ENCODE results near the gene ITCH. TPM values are rescaled to one million over a fixed set of nuclear protein-coding genes. Genes with fewer than 3 reads are reported as not detected.
"Not testable (repeated sequence)": the region's sequence is repeated elsewhere in the genome, so short reads cannot be mapped to it uniquely, and the experiment has no call there.

ITCH gene
- total and polyA plus RNA-seq, 2 experiments from 2014 or later, result 14.3 to 39.2 TPM

- Histone ChIP-seq H3K36me3 (no peaks in the 10 kb centered on the region), H3K27ac (no peak overlapping the region), H3K9me3 (ENCODE audit: low read depth) (no peaks in the 10 kb centered on the region), H3K4me1 (ENCODE audit: low read depth) (no peaks in the 10 kb centered on the region), H3K4me3 (no peak overlapping the region), H3K27me3 (no peaks in the 10 kb centered on the region)
- TF ChIP-seq, protein P1, sequence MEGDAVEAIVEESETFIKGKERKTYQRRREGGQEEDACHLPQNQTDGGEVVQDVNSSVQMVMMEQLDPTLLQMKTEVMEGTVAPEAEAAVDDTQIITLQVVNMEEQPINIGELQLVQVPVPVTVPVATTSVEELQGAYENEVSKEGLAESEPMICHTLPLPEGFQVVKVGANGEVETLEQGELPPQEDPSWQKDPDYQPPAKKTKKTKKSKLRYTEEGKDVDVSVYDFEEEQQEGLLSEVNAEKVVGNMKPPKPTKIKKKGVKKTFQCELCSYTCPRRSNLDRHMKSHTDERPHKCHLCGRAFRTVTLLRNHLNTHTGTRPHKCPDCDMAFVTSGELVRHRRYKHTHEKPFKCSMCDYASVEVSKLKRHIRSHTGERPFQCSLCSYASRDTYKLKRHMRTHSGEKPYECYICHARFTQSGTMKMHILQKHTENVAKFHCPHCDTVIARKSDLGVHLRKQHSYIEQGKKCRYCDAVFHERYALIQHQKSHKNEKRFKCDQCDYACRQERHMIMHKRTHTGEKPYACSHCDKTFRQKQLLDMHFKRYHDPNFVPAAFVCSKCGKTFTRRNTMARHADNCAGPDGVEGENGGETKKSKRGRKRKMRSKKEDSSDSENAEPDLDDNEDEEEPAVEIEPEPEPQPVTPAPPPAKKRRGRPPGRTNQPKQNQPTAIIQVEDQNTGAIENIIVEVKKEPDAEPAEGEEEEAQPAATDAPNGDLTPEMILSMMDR (IDR thresholded peaks at IDR 0.05; ENCODE audit: low read depth, low read length), result no peak
- no peak for DNase-seq (ENCODE audit: low read depth in 1 of 2, low spot score in 1 of 2)
These were observed 19.4 kb upstream of the ITCH start for GRCh38 chr20:34343458-34344211.

DNA sequence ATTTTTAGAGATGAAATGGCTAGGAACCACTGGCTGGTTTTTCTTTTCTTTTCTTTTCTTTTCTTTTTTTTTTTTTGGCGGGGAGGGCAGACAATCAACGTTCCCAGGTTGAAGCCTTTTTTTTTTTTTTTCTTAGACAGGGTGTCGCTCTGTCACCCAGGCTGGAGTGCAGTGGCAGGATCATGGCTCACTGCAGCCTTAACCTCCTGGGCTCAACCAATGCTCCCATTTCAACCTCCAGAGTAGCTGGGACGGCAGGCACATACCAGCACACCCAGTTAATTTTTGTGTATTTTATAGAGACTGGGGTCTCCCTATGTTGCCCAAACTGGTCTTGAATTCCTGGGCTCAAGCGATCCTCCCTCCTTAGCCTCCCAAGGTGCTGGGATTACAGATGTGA, 18.8 kb upstream of the ITCH start:
- H3K36me3 ChIP-seq, result no peaks in the 10 kb centered on the region
- TF ChIP-seq, protein P1 (IDR thresholded peaks at IDR 0.05; ENCODE audit: low read depth, low read length), result no peak
- H3K27ac ChIP-seq, result no peak overlapping the region
- H3K4me3 ChIP-seq, result no peak overlapping the region
- no peaks in the 10 kb centered on the region for H3K9me3 ChIP-seq (ENCODE audit: low read depth)
- H3K27me3 ChIP-seq, result no peaks in the 10 kb centered on the region
- no peaks in the 10 kb centered on the region for H3K4me1 ChIP-seq (ENCODE audit: low read depth)
- DNase-seq (ENCODE audit: low read depth in 1 of 2, low spot score in 1 of 2), result no peak

GRCh38 chr20:34345402-34345736, 17.7 kb upstream of the ITCH start:
- no peak for DNase-seq (ENCODE audit: low read depth in 1 of 2, low spot score in 1 of 2)

GRCh38 chr20:34345839-34346532, 17.1 kb upstream of the ITCH start:
- not testable (repeated sequence) for H3K27ac ChIP-seq; DNase-seq (ENCODE audit: low read depth in 1 of 2, low spot score in 1 of 2); H3K4me3 ChIP-seq

More at GRCh38 chr20:34345402-34345736, 17.7 kb upstream of the ITCH start:
- H3K36me3 ChIP-seq, result no peaks in the 10 kb centered on the region
- no peaks in the 10 kb centered on the region for H3K4me1 ChIP-seq (ENCODE audit: low read depth)
- no peaks in the 10 kb centered on the region for H3K9me3 ChIP-seq (ENCODE audit: low read depth)
- H3K27ac ChIP-seq, result no peak overlapping the region
- no peak overlapping the region for H3K4me3 ChIP-seq
- H3K27me3 ChIP-seq, result no peaks in the 10 kb centered on the region
- TF ChIP-seq, protein P1 (IDR thresholded peaks at IDR 0.05; ENCODE audit: low read depth, low read length), result no peak

GRCh38 chr20:34346533-34346865, 16.6 kb upstream of the ITCH start:
- H3K4me1 ChIP-seq (ENCODE audit: low read depth); H3K36me3 ChIP-seq; H3K9me3 ChIP-seq (ENCODE audit: low read depth); H3K27me3 ChIP-seq; DNase-seq (ENCODE audit: low read depth in 1 of 2, low spot score in 1 of 2); H3K4me3 ChIP-seq; H3K27ac ChIP-seq: not testable (repeated sequence)

More at GRCh38 chr20:34345839-34346532, 17.1 kb upstream of the ITCH start:
- not testable (repeated sequence) for H3K27me3 ChIP-seq; H3K9me3 ChIP-seq (ENCODE audit: low read depth); H3K36me3 ChIP-seq; H3K4me1 ChIP-seq (ENCODE audit: low read depth)

GRCh38 chr20:34347571-34347970, 15.5 kb upstream of the ITCH start:
- no peaks in the 10 kb centered on the region for H3K36me3 ChIP-seq
- TF ChIP-seq, protein P1 (IDR thresholded peaks at IDR 0.05; ENCODE audit: low read depth, low read length), result no peak
- DNase-seq (ENCODE audit: low read depth in 1 of 2, low spot score in 1 of 2), result no peak
- no peak overlapping the region for H3K27ac ChIP-seq
- H3K9me3 ChIP-seq (ENCODE audit: low read depth), result no peaks in the 10 kb centered on the region
- no peak overlapping the region for H3K4me3 ChIP-seq
- H3K27me3 ChIP-seq, result no peaks in the 10 kb centered on the region
- H3K4me1 ChIP-seq (ENCODE audit: low read depth), result no peaks in the 10 kb centered on the region
